Hepatocyte (in vitro differentiated cells): Measurements from ENCODE around the gene LMF1.

Experiments used
- CTCF ChIP-seq: fragments of 200-600 bp; sonication (generic); IDR thresholded peaks from 2 replicates; pipeline ENCODE4 v1.5.1; 2016; ENCODE audit warnings: antibody characterized with exemption, mild to moderate bottlenecking; ENCODE audit not compliant: poor library complexity
- EZH2 ChIP-seq: fragments of 200-600 bp; sonication (generic); IDR thresholded peaks from 2 replicates; pipeline ENCODE4 v1.6.1; 2016; ENCODE audit warnings: antibody characterized with exemption, mild to moderate bottlenecking, borderline replicate concordance
- EZH2phosphoT487 ChIP-seq: fragments of 200-600 bp; sonication (generic); IDR thresholded peaks from one replicate; pipeline ENCODE4 v1.6.1; 2018; ENCODE audit warnings: antibody characterized with exemption, mild to moderate bottlenecking, low read depth, moderate library complexity; ENCODE audit not compliant: unreplicated experiment, severe bottlenecking

- TF ChIP-seq CTCF (no peak), EZH2 (no peak), EZH2phosphoT487 (no peak)
Observed at GRCh38 chr16:989354-989814, 18.6 kb upstream of the LMF1 start.
